Measurements from ENCODE around the gene MCTP2.
A peak's percentile ranks its signal among the peaks of the same experiment; 100 is the strongest.

MCTP2 gene

GRCh38 chr15:94354655-94355054 lies 123.3 kb downstream of the MCTP2 start:
- DNase-seq, result no peak

- DNase-seq, result no peak
Measured at GRCh38 chr15:94359716-94360115, 128.4 kb downstream of the MCTP2 start.

GRCh38 chr15:94360251-94360685 lies 128.9 kb downstream of the MCTP2 start:
- no peak for DNase-seq

- no peak for DNase-seq
Measured at GRCh38 chr15:94362385-94363092, 131.2 kb downstream of the MCTP2 start.

GRCh38 chr15:94363382-94363781 lies 132.0 kb downstream of the MCTP2 start:
- DNase-seq, result no peak

GRCh38 chr15:94366781-94367180 lies 135.4 kb downstream of the MCTP2 start:
- DNase-seq, result no peak

GRCh38 chr15:94367726-94368535 lies 136.6 kb downstream of the MCTP2 start:
- DNase-seq, result no peak

- peak; percentile 33 for DNase-seq
Measured at GRCh38 chr15:94370206-94370935, 139.0 kb downstream of the MCTP2 start.

- DNase-seq, result no peak
Measured at GRCh38 chr15:94370936-94371285, 139.6 kb downstream of the MCTP2 start.

- no peak for DNase-seq
Measured at GRCh38 chr15:94372821-94373220, 141.5 kb downstream of the MCTP2 start.

GRCh38 chr15:94375997-94376396 lies 144.6 kb downstream of the MCTP2 start:
- no peak for DNase-seq

- no peak for DNase-seq
Measured at GRCh38 chr15:94379986-94380385, 148.6 kb downstream of the MCTP2 start.

GRCh38 chr15:94380798-94381197 lies 149.4 kb downstream of the MCTP2 start:
- DNase-seq, result no peak

GRCh38 chr15:94381384-94381783 lies 150.0 kb downstream of the MCTP2 start:
- DNase-seq, result no peak

GRCh38 chr15:94383041-94383440 lies 151.7 kb downstream of the MCTP2 start:
- no peak for DNase-seq

- no peak for DNase-seq
Measured at GRCh38 chr15:94383706-94384105, 152.3 kb downstream of the MCTP2 start.

GRCh38 chr15:94385441-94385840 lies 154.1 kb downstream of the MCTP2 start:
- DNase-seq, result no peak

GRCh38 chr15:94386351-94386750 lies 155.0 kb downstream of the MCTP2 start:
- no peak for DNase-seq

GRCh38 chr15:94387442-94387841 lies 156.1 kb downstream of the MCTP2 start:
- DNase-seq, result no peak

GRCh38 chr15:94387849-94388441 lies 156.6 kb downstream of the MCTP2 start:
- no peak for DNase-seq

GRCh38 chr15:94395640-94396039 lies 164.3 kb downstream of the MCTP2 start:
- no peak for DNase-seq

GRCh38 chr15:94397337-94397736 lies 166.0 kb downstream of the MCTP2 start:
- no peak for DNase-seq

GRCh38 chr15:94398001-94398400 lies 166.6 kb downstream of the MCTP2 start:
- DNase-seq, result no peak
